Body of pancreas (tissue), 4 donors: ENCODE data around the gene SDCBP2.

Source experiments
- CTCF ChIP-seq, 7 experiments: fragments of 450-650 bp in 4 of 7; fragments of 200-600 bp in 3 of 7; sonication (generic) in 3 of 7; IDR thresholded peaks; one replicate each; pipeline ENCODE4 v1.5.1; 2016 to 2019; ENCODE audit warnings: antibody characterized with exemption in 7 of 7
- POLR2A ChIP-seq, 3 donors: fragments of 450-650 bp; IDR thresholded peaks; one replicate each; pipeline ENCODE4 v1.6.1; 2016; ENCODE audit warnings: antibody characterized with exemption in 3 of 3, mild to moderate bottlenecking in 2 of 3

- TF ChIP-seq CTCF (IDR thresholded peaks at IDR 0.05) (no peak), POLR2A (IDR thresholded peaks at IDR 0.05) (no peak)
Observed at GRCh38 chr20:1331101-1331500, 2.2 kb upstream of the SDCBP2 start.
